Measurements from ENCODE around the gene HOXC13.

Gene HOXC13

GRCh38 chr12:53931844-53932581 lies 6.6 kb upstream of the HOXC13 start:
- CTCF ChIA-PET: no interaction called here

GRCh38 chr12:53932915-53933314 lies 5.7 kb upstream of the HOXC13 start:
- DNase-seq: no peak
- Histone ChIP-seq H3K27me3 (replicated peaks in 2 of 5; ENCODE audit: control insufficient read depth in 4 of 5, insufficient read depth in 5 of 5, low read length in 4 of 5) (peaks cover 60 to 100% (median 66%) of the 10 kb centered on the region in 5 experiments), H3K4me3 (ENCODE audit: control insufficient read depth in 1 of 7, extremely low read depth in 1 of 7, insufficient read depth in 4 of 7, low read depth in 2 of 7, low read length in 6 of 7) (no peak overlapping the region), H3K4me1 (ENCODE audit: control extremely low read depth in 1 of 4, control insufficient read depth in 4 of 4, insufficient read depth in 4 of 4, low read length in 3 of 4) (peaks cover 0 to 5% (median 1%) of the 10 kb centered on the region in 4 experiments), H3K9me3 (ENCODE audit: control extremely low read depth in 1 of 5, control insufficient read depth in 4 of 5, insufficient read depth in 2 of 5, low read depth in 1 of 5, low read length in 4 of 5) (peaks cover 0 to 7% (median 4%) of the 10 kb centered on the region in 5 experiments), H3K27ac (ENCODE audit: insufficient read depth in 1 of 2, low read depth in 1 of 2, low read length in 2 of 2, poor library complexity in 1 of 2, severe bottlenecking in 2 of 2) (no peak overlapping the region), H3K36me3 (ENCODE audit: control insufficient read depth in 4 of 4, insufficient read depth in 4 of 4, low read length in 3 of 4) (no peaks in the 10 kb centered on the region)
- POLR2A ChIA-PET: no interaction called here
- CTCF ChIA-PET: no interaction called here
- WGBS (ENCODE audit: insufficient coverage): no CpG with 5 or more reads among the region's 4 CpGs

More at GRCh38 chr12:53931844-53932581, 6.6 kb upstream of the HOXC13 start:
- Histone ChIP-seq H3K4me3 (ENCODE audit: control insufficient read depth in 1 of 7, extremely low read depth in 1 of 7, insufficient read depth in 4 of 7, low read depth in 2 of 7, low read length in 6 of 7) (no peak overlapping the region), H3K9me3 (ENCODE audit: control extremely low read depth in 1 of 5, control insufficient read depth in 4 of 5, insufficient read depth in 2 of 5, low read depth in 1 of 5, low read length in 4 of 5) (peaks cover 0 to 10% (median 4%) of the 10 kb centered on the region in 5 experiments), H3K36me3 (ENCODE audit: control insufficient read depth in 4 of 4, insufficient read depth in 4 of 4, low read length in 3 of 4) (no peaks in the 10 kb centered on the region), H3K4me1 (ENCODE audit: control extremely low read depth in 1 of 4, control insufficient read depth in 4 of 4, insufficient read depth in 4 of 4, low read length in 3 of 4) (peaks cover 0 to 6% (median 1%) of the 10 kb centered on the region in 4 experiments), H3K27ac (ENCODE audit: insufficient read depth in 1 of 2, low read depth in 1 of 2, low read length in 2 of 2, poor library complexity in 1 of 2, severe bottlenecking in 2 of 2) (no peak overlapping the region), H3K27me3 (replicated peaks in 2 of 5; ENCODE audit: control insufficient read depth in 4 of 5, insufficient read depth in 5 of 5, low read length in 4 of 5) (peaks cover 56 to 100% (median 66%) of the 10 kb centered on the region in 5 experiments)
- POLR2A ChIA-PET: no interaction called here
- no CpG with 5 or more reads among the region's 4 CpGs for WGBS (ENCODE audit: insufficient coverage)
- DNase-seq: no peak

DNA sequence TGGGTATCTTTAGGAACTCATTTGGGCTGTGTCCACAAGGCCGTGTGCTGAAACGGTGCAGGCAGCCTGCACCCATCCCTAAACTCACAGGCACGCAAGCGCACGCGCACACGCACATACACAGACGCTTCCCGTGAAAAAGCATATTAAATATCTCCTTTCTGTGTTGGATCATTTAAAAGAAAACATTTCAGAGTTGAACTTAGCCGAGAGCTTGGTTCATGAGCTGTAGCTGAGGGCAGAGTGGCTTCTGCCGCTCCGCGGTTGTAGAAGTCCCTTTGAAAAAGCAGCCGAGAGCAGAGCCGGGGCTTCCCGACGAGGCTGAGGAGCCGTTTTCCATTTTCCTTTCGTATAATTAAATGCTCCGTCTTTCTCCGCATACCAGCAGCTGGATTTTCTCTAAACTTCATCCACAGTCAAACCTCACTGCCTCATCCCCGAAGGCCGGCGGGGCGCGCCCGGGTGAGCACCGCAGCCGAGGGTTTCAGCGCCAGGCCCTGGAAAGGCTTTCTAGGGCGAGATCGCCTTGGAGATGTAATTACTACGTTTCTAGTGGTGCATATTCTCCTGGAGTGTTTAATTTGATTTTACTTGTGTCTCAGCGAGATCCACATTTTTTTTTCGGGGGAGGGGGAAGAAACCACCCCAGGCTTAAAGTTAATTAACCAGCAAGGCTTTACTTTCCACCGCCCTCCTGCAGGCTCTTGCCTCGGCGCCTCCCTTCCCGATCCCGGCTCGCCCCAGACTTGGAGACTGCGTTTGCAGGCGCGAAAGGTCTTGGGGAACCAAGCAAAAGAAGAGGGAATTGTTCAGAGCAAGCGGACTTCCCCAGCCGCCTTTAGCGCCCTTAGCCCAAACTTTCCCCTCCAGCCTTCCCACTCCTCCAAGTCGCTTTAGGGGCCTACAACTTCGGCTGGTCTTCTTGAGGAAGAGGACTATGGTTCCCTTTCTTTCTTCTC lies 3.0 kb upstream of the HOXC13 start:
- ChIA-PET POLR2A (no interaction called here), CTCF (interaction anchor here (1.4 to 1.7 kb wide), 2 partner anchors 8 to 9 kb away, joined by 3 to 7 read pairs; no protein-coding TSS in a partner anchor)
- Histone ChIP-seq H3K36me3 (ENCODE audit: control insufficient read depth in 4 of 4, insufficient read depth in 4 of 4, low read length in 3 of 4) (no peaks in the 10 kb centered on the region), H3K4me1 (ENCODE audit: control extremely low read depth in 1 of 4, control insufficient read depth in 4 of 4, insufficient read depth in 4 of 4, low read length in 3 of 4) (peaks cover 0 to 3% (median 0%) of the 10 kb centered on the region in 4 experiments), H3K9me3 (ENCODE audit: control extremely low read depth in 1 of 5, control insufficient read depth in 4 of 5, insufficient read depth in 2 of 5, low read depth in 1 of 5, low read length in 4 of 5) (peaks cover 0 to 4% (median 0%) of the 10 kb centered on the region in 5 experiments), H3K27me3 (replicated peaks in 2 of 5; ENCODE audit: control insufficient read depth in 4 of 5, insufficient read depth in 5 of 5, low read length in 4 of 5) (peaks cover 40 to 100% (median 67%) of the 10 kb centered on the region in 5 experiments), H3K4me3 (ENCODE audit: control insufficient read depth in 1 of 7, extremely low read depth in 1 of 7, insufficient read depth in 4 of 7, low read depth in 2 of 7, low read length in 6 of 7) (peak overlapping the region in 1 of 7 experiments; percentile 45), H3K27ac (ENCODE audit: insufficient read depth in 1 of 2, low read depth in 1 of 2, low read length in 2 of 2, poor library complexity in 1 of 2, severe bottlenecking in 2 of 2) (no peak overlapping the region)
- peak in 2 of 3 donors; percentile 43 to 44 for DNase-seq
- WGBS (ENCODE audit: insufficient coverage): 1% methylated on average over 18 of the region's 49 CpGs

DNA sequence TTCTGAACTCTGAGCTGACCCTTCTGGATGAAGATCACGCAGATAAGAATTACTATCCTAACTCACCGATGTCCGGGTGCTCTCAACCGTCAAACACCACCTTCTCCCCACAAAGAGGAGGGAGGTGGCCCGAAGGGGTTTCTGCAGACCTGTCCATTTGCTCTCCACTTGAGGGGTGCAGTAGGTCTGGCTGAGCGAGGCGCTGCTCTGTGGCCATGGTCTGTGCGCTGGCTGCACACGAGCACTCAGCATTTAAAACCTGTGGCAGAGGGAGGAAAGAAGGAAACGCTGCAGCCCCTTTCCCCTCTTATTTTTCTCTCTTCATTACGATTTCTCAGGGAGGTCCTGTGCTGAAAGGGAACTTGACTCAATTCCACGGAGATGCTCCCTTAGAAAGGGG lies 1.5 kb upstream of the HOXC13 start:
- WGBS (ENCODE audit: insufficient coverage): 5% methylated on average over 10 of the region's 12 CpGs
- Histone ChIP-seq H3K4me3 (ENCODE audit: control insufficient read depth in 1 of 7, extremely low read depth in 1 of 7, insufficient read depth in 4 of 7, low read depth in 2 of 7, low read length in 6 of 7) (no peak overlapping the region), H3K36me3 (ENCODE audit: control insufficient read depth in 4 of 4, insufficient read depth in 4 of 4, low read length in 3 of 4) (no peaks in the 10 kb centered on the region), H3K4me1 (ENCODE audit: control extremely low read depth in 1 of 4, control insufficient read depth in 4 of 4, insufficient read depth in 4 of 4, low read length in 3 of 4) (peaks cover 0 to 3% (median 0%) of the 10 kb centered on the region in 4 experiments), H3K9me3 (ENCODE audit: control extremely low read depth in 1 of 5, control insufficient read depth in 4 of 5, insufficient read depth in 2 of 5, low read depth in 1 of 5, low read length in 4 of 5) (peaks cover 0 to 4% (median 0%) of the 10 kb centered on the region in 5 experiments), H3K27ac (ENCODE audit: insufficient read depth in 1 of 2, low read depth in 1 of 2, low read length in 2 of 2, poor library complexity in 1 of 2, severe bottlenecking in 2 of 2) (no peak overlapping the region), H3K27me3 (replicated peaks in 2 of 5; ENCODE audit: control insufficient read depth in 4 of 5, insufficient read depth in 5 of 5, low read length in 4 of 5) (peaks cover 37 to 100% (median 74%) of the 10 kb centered on the region in 5 experiments)
- DNase-seq: no peak
- ChIA-PET POLR2A (no interaction called here), CTCF (no interaction called here)

DNA sequence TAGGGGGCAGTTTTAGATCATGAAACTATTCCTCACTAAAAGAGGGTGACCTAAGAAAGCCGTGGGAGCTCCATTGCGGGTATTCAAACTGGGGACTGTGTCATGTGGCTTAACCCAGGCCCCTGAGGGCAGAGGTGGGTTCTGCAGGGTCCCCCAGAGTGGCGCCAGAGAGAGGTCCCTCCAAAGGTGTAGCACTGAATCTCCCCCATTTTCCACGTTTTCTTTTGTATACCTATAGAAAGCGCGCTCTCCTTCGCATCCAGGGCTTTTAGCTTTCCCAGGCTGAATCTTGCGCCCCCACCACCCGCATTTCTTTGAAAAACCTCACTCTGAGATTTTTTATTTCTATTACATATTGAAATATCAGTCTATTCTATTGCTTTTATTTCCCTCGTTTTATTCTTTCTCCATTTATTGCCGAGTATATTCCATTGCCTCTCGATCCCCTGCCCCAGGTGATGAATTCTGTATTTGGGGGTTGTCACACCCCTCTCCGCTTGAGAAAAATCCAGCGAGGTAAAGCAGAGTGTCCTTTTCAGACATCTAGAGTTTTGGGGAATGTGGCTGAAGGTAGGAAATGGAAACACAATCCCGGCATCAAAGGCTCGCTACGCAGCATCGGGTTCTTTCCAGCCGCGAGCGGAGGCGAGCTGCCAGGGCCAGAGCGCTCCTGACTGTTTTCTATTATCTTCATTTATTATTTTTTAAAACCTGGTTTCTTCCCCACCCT lies 870 bp upstream of the HOXC13 start:
- CTCF ChIA-PET: no interaction called here
- no peak overlapping the region for H3K27ac ChIP-seq (ENCODE audit: insufficient read depth in 1 of 2, low read depth in 1 of 2, low read length in 2 of 2, poor library complexity in 1 of 2, severe bottlenecking in 2 of 2)
- H3K4me1 ChIP-seq (ENCODE audit: control extremely low read depth in 1 of 4, control insufficient read depth in 4 of 4, insufficient read depth in 4 of 4, low read length in 3 of 4): peaks cover 0 to 3% (median 0%) of the 10 kb centered on the region in 4 experiments
- WGBS (ENCODE audit: insufficient coverage): 17% methylated on average over 15 of the region's 23 CpGs
- H3K27me3 ChIP-seq (replicated peaks in 2 of 5; ENCODE audit: control insufficient read depth in 4 of 5, insufficient read depth in 5 of 5, low read length in 4 of 5): peaks cover 33 to 100% (median 74%) of the 10 kb centered on the region in 5 experiments
- peaks cover 0 to 4% (median 0%) of the 10 kb centered on the region in 5 experiments for H3K9me3 ChIP-seq (ENCODE audit: control extremely low read depth in 1 of 5, control insufficient read depth in 4 of 5, insufficient read depth in 2 of 5, low read depth in 1 of 5, low read length in 4 of 5)
- POLR2A ChIA-PET: no interaction called here
- no peaks in the 10 kb centered on the region for H3K36me3 ChIP-seq (ENCODE audit: control insufficient read depth in 4 of 4, insufficient read depth in 4 of 4, low read length in 3 of 4)
- H3K4me3 ChIP-seq (ENCODE audit: control insufficient read depth in 1 of 7, extremely low read depth in 1 of 7, insufficient read depth in 4 of 7, low read depth in 2 of 7, low read length in 6 of 7): no peak overlapping the region
- DNase-seq: no peak

DNA sequence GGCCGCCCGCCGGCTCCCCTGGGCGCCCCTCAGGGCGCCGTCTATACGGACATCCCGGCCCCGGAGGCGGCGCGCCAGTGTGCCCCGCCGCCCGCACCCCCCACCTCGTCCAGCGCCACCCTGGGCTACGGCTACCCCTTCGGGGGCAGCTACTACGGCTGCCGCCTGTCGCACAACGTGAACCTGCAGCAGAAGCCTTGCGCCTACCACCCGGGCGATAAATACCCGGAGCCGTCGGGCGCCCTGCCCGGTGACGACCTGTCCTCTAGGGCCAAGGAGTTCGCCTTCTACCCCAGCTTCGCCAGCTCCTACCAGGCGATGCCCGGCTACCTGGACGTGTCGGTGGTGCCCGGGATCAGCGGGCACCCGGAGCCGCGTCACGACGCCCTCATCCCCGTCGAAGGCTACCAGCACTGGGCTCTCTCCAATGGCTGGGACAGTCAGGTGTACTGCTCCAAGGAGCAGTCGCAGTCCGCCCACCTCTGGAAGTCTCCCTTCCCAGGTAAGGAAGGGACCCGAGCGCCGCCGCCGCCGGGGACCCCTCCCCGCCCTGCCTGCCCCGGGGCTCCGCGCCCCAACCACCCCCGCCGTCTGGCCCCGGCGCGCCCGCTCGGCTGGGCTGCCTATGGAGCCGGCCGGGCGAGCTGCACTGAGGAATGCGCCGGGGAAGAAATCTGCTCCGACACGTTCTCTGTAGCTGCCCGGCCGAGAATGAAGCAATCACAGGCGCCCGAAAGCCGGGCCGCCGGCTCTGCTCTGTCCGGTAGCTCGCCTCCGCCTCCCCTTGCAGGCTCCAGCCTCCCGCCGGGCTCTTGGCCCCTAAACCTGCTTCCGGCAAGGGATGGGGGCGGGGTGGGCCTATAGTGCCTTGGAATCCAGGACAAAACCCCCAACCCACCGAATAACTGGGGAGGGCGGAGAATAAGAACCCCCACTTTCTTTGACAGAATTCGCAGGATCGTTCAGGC lies 794 bp downstream of the HOXC13 start:
- 11% methylated on average over 70 of the region's 91 CpGs for WGBS (ENCODE audit: insufficient coverage)
- H3K4me1 ChIP-seq (ENCODE audit: control extremely low read depth in 1 of 4, control insufficient read depth in 4 of 4, insufficient read depth in 4 of 4, low read length in 3 of 4): peaks cover 0 to 3% (median 0%) of the 10 kb centered on the region in 4 experiments
- no peak overlapping the region for H3K4me3 ChIP-seq (ENCODE audit: control insufficient read depth in 1 of 7, extremely low read depth in 1 of 7, insufficient read depth in 4 of 7, low read depth in 2 of 7, low read length in 6 of 7)
- ChIA-PET POLR2A (no interaction called here), CTCF (interaction anchor here (1.0 kb wide), 1 partner anchor 23 kb away, joined by 3 read pairs; no protein-coding TSS in a partner anchor)
- H3K27me3 ChIP-seq (replicated peaks in 2 of 5; ENCODE audit: control insufficient read depth in 4 of 5, insufficient read depth in 5 of 5, low read length in 4 of 5): peaks cover 42 to 99% (median 75%) of the 10 kb centered on the region in 5 experiments
- H3K9me3 ChIP-seq (ENCODE audit: control extremely low read depth in 1 of 5, control insufficient read depth in 4 of 5, insufficient read depth in 2 of 5, low read depth in 1 of 5, low read length in 4 of 5): peaks cover 0 to 4% (median 1%) of the 10 kb centered on the region in 5 experiments
- H3K27ac ChIP-seq (ENCODE audit: insufficient read depth in 1 of 2, low read depth in 1 of 2, low read length in 2 of 2, poor library complexity in 1 of 2, severe bottlenecking in 2 of 2): no peak overlapping the region
- H3K36me3 ChIP-seq (ENCODE audit: control insufficient read depth in 4 of 4, insufficient read depth in 4 of 4, low read length in 3 of 4): no peaks in the 10 kb centered on the region
- no peak for DNase-seq

Measured in common myeloid progenitor, CD34-positive (primary cell).